Duodenal mucosa (tissue), 2 donors: ENCODE measurements around the gene GPC5.
"Not testable (repeated sequence)": the region's sequence is repeated elsewhere in the genome, so short reads cannot be mapped to it uniquely, and the experiment has no call there.

Experiments
- H3K27ac ChIP-seq: one replicate; pipeline ENCODE4 v1.7.0; 2013; ENCODE audit warnings: low read depth, low read length
- H3K27me3 ChIP-seq, 2 donors: one replicate each; pipeline ENCODE4 v1.7.0; 2013; ENCODE audit warnings: low read length in 2 of 2, control low read depth in 1 of 2; ENCODE audit not compliant: insufficient read depth in 2 of 2, control insufficient read depth in 1 of 2
- H3K36me3 ChIP-seq, 2 donors: one replicate each; pipeline ENCODE4 v1.7.0; 2013; ENCODE audit warnings: low read length in 2 of 2, control low read depth in 1 of 2; ENCODE audit not compliant: insufficient read depth in 2 of 2, control insufficient read depth in 1 of 2
- H3K4me1 ChIP-seq, 2 donors: one replicate each; pipeline ENCODE4 v1.7.0; 2013; ENCODE audit warnings: low read length in 2 of 2, control low read depth in 1 of 2; ENCODE audit not compliant: insufficient read depth in 2 of 2, control insufficient read depth in 1 of 2
- H3K4me3 ChIP-seq, 2 donors: one replicate each; pipeline ENCODE4 v1.7.0; 2013; ENCODE audit warnings: low read length in 2 of 2, low read depth in 1 of 2
- H3K9ac ChIP-seq, 2 donors: one replicate each; pipeline ENCODE4 v1.7.0; 2013; ENCODE audit warnings: low read length in 2 of 2, low read depth in 1 of 2
- H3K9me3 ChIP-seq, 2 donors: one replicate each; pipeline ENCODE4 v1.7.0; 2013; ENCODE audit warnings: low read length in 2 of 2, control low read depth in 1 of 2; ENCODE audit not compliant: control insufficient read depth in 1 of 2

The GPC5 gene

DNA sequence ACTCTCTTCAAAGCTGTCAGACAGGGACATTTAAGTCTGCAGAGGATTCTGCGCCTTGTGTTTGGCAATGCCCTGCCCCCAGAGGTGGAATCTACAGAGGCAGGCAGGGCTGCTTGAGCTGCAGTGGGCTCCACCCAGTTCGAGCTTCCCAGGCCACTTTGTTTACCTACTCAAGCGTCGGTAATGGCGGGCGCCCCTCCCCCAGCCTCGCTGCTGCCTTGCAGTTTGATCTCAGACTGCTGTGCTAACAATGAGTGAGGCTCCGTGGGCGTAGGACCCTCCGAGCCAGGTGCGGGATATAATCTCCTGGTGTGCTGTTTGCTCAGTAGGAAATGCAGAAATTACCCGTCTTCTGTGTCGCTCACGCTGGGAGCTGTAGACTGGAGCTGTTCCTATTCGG, 40.3 kb downstream of the GPC5 start:
- H3K9ac ChIP-seq, H3K4me3 ChIP-seq, H3K36me3 ChIP-seq, H3K9me3 ChIP-seq, H3K27me3 ChIP-seq, H3K4me1 ChIP-seq, H3K27ac ChIP-seq: not testable (repeated sequence)

DNA sequence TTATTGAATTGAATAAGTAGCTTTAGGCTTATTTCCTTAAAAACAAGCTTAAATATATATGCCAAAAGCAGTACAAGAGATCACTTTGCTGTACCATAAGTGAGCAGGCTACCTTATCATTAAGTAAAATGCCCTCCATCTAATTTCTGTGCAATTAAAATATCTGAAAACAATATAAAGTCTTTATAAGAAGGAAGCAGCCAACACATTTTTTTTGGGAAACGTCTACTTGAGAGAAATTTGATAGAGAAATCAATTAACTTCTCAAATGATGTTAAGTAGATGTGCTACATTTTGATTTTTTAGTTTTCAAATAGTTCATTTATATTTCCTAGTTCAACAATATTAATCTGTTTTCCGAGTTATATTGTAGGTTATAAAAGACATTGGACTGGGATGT, 52.5 kb downstream of the GPC5 start:
- Histone ChIP-seq H3K9me3 (no peaks in the 10 kb centered on the region), H3K9ac (no peak overlapping the region), H3K36me3 (no peaks in the 10 kb centered on the region), H3K4me1 (no peaks in the 10 kb centered on the region), H3K27me3 (no peaks in the 10 kb centered on the region), H3K4me3 (no peak overlapping the region), H3K27ac (no peak overlapping the region)

- Histone ChIP-seq H3K9me3 (no peaks in the 10 kb centered on the region), H3K9ac (no peak overlapping the region), H3K36me3 (no peaks in the 10 kb centered on the region), H3K4me3 (no peak overlapping the region), H3K27ac (no peak overlapping the region), H3K4me1 (no peaks in the 10 kb centered on the region), H3K27me3 (no peaks in the 10 kb centered on the region)
These were observed 56.2 kb downstream of the GPC5 start for GRCh38 chr13:91454666-91455065.

DNA sequence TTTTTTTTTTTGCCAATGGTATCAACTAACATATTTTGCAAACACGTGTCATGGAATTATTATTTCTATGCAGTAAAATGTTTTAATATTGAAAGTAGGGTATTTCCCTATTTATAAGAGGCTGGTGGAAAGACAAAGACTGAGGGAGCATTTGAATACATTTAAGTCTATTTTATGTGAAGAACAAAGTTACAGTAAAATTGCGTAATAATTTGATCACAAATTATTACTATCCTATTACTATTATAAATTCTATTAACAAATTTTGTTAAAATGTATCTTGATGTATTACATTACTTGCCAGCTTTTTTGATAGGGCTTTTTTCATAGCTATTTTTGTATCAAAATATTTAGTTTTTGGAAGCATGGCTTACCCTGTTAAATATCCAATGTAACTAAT, 58.4 kb downstream of the GPC5 start:
- no peak overlapping the region for H3K4me3 ChIP-seq
- H3K4me1 ChIP-seq: no peaks in the 10 kb centered on the region
- no peaks in the 10 kb centered on the region for H3K9me3 ChIP-seq
- no peaks in the 10 kb centered on the region for H3K36me3 ChIP-seq
- no peak overlapping the region for H3K9ac ChIP-seq
- H3K27me3 ChIP-seq: no peaks in the 10 kb centered on the region
- no peak overlapping the region for H3K27ac ChIP-seq

- no peak overlapping the region for H3K4me3 ChIP-seq
- H3K9me3 ChIP-seq: no peaks in the 10 kb centered on the region
- H3K4me1 ChIP-seq: no peaks in the 10 kb centered on the region
These were observed 61.1 kb downstream of the GPC5 start for GRCh38 chr13:91459485-91459884.

GRCh38 chr13:91464336-91464735, 65.9 kb downstream of the GPC5 start:
- H3K9me3 ChIP-seq: no peaks in the 10 kb centered on the region
- no peak overlapping the region for H3K27ac ChIP-seq
- H3K9ac ChIP-seq: no peak overlapping the region
- H3K4me1 ChIP-seq: no peaks in the 10 kb centered on the region
- no peak overlapping the region for H3K4me3 ChIP-seq
- H3K27me3 ChIP-seq: no peaks in the 10 kb centered on the region
- H3K36me3 ChIP-seq: no peaks in the 10 kb centered on the region

More at GRCh38 chr13:91459485-91459884, 61.1 kb downstream of the GPC5 start:
- H3K9ac ChIP-seq: no peak overlapping the region
- H3K27ac ChIP-seq: no peak overlapping the region
- H3K27me3 ChIP-seq: no peaks in the 10 kb centered on the region
- H3K36me3 ChIP-seq: no peaks in the 10 kb centered on the region

GRCh38 chr13:91467236-91467635, 68.8 kb downstream of the GPC5 start:
- Histone ChIP-seq H3K4me3 (no peak overlapping the region), H3K27me3 (no peaks in the 10 kb centered on the region), H3K9me3 (no peaks in the 10 kb centered on the region), H3K4me1 (no peaks in the 10 kb centered on the region), H3K9ac (no peak overlapping the region), H3K36me3 (no peaks in the 10 kb centered on the region), H3K27ac (no peak overlapping the region)

- H3K4me3 ChIP-seq: no peak overlapping the region
- no peaks in the 10 kb centered on the region for H3K9me3 ChIP-seq
- no peak overlapping the region for H3K27ac ChIP-seq
- no peaks in the 10 kb centered on the region for H3K4me1 ChIP-seq
- no peak overlapping the region for H3K9ac ChIP-seq
- H3K36me3 ChIP-seq: no peaks in the 10 kb centered on the region
- H3K27me3 ChIP-seq: no peaks in the 10 kb centered on the region
These were observed 69.9 kb downstream of the GPC5 start for GRCh38 chr13:91468301-91468700.

- Histone ChIP-seq H3K4me3 (no peak overlapping the region), H3K9me3 (no peaks in the 10 kb centered on the region), H3K4me1 (no peaks in the 10 kb centered on the region), H3K9ac (no peak overlapping the region), H3K27me3 (no peaks in the 10 kb centered on the region), H3K36me3 (no peaks in the 10 kb centered on the region), H3K27ac (no peak overlapping the region)
These were observed 71.7 kb downstream of the GPC5 start for GRCh38 chr13:91470084-91470621.

- Histone ChIP-seq H3K9ac (no peak overlapping the region), H3K9me3 (no peaks in the 10 kb centered on the region), H3K36me3 (no peaks in the 10 kb centered on the region), H3K27me3 (no peaks in the 10 kb centered on the region), H3K27ac (no peak overlapping the region), H3K4me3 (no peak overlapping the region), H3K4me1 (no peaks in the 10 kb centered on the region)
These were observed 72.3 kb downstream of the GPC5 start for GRCh38 chr13:91470681-91471080.

DNA sequence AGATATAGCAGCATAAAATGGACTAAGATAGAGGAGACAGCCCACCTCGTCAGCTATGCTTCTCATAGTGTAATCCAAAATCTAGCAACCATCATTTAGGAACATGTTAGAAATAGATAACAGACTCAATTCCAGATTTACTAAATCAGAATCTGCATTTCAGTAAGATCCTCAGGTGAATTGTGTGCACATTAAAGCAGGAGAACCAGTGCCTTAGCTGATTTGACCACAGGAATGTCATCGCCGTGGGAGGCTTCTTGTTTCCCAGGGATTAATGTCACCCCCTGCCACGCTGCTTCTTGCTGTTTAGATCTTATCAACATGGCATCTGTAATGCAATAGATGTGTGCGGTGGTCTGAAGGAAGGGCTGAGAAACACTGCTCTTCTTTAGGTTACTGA, 84.0 kb downstream of the GPC5 start:
- no peaks in the 10 kb centered on the region for H3K27me3 ChIP-seq

More for the DNA sequence above, 84.0 kb downstream of the GPC5 start:
- Histone ChIP-seq H3K4me3 (no peak overlapping the region), H3K9ac (no peak overlapping the region), H3K36me3 (no peaks in the 10 kb centered on the region), H3K9me3 (no peaks in the 10 kb centered on the region), H3K4me1 (no peaks in the 10 kb centered on the region), H3K27ac (no peak overlapping the region)
